Measurements from ENCODE around the gene BAG2.

Gene BAG2

DNA sequence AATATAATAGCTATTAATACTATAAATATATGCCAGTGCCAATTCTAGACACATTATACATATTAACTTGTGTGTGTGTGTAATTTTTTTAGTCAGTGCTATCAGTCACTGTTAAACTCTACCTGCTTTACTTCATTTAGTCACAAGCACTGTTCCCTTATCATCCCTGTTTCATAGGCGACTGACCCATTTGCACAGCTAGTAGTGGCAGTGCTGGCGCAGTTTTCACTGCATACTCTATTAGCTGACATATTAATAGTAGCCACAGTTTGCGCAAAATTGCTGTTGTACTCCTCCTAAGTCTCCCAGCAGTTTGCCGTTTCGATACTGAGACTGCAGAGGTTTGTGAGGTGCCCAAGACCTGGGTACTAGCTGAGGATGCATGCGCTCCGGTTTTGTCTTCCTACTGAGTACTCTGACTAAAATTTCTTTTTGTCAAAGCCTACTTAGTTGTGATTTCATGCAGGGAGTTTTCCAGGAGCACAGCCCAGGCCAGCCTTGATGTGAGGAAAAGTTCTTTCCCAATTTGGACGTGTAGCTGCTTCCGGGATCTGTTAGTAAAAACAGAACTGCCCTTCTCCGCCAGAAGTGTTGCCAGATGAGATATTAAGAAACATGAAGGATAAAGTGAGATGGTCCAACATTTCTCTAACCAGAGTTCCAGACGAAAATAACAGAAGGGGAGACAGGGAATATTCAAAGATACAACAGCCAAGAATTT, 5.6 kb downstream of the BAG2 start:
- no peak for DNase-seq

DNA sequence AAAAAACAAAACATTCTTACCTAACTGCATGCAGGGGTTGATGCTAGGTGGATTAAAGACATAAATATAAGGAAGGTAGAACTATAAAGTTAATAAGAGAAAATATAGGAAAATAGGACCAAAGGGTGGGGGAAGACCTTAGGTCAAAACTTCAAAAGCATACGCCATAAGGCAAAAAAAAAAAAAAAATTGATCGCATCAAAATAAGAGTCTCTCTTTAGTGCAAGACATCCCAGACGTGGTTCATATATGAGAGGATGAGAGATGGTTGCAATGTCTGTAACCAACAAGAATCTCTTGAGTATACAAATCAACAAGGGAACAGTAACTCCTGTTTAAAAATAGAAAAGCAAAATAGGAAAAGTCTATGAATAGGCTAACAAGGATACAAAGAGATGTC, 8.5 kb downstream of the BAG2 start:
- DNase-seq: no peak

DNA sequence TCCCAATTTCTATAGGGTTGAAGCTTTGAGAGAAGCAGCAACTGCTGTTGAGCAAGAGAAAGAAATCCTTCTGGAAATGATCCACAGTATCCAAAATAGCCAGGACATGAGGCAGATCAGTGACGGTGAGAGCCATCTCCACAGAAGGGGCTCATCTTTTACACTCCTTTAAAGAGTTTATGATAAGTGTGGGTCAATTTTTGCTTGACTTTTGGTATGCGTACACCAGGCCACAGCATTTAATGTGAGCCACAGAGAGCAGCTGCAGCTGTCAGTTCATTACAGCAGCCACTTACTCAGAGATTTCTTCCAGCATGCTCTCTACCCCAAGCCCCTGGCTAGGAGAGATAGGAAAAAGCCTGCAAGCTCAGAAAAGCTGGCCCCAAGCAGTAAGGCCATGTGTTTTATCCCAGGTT, 9.9 kb downstream of the BAG2 start:
- DNase-seq: no peak

DNA sequence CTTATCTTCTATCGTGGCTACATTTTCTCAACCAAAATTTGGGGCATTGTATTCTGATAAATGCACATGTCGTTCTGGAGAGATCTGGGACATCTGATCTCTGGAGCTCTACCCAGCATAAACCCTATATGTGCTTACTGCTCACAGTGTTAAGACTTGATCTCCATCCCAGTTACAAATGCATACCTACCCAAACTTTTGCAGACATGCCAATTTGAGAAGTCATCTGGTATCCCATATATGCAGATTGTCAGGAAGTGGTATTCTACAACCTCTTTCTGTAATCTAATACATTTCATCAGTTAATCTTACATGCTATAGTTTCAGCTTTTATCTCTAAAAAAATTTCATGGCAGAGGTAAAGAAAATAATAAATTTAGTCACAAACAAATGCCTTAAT, 11.2 kb downstream of the BAG2 start:
- no peak for DNase-seq

DNA sequence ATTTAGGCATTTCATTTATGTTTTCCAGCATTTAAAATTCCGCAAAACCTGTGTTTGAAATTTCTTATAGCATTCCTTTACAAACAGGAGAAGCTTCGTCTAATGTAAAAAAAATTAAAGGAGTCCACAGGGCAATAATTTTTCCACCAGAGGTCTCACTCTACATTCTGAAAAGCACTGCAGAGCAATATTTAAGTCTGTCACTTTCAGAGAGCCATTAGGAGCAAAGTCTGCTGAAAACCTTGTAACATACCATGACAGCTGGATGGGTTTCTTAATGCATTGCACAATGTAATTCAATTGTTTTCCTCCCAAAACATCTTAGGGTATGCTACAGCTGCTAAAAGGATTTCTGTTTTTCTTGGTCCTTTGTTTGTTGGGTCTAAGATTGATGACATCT, 18.0 kb downstream of the BAG2 start:
- no peak for DNase-seq

DNA sequence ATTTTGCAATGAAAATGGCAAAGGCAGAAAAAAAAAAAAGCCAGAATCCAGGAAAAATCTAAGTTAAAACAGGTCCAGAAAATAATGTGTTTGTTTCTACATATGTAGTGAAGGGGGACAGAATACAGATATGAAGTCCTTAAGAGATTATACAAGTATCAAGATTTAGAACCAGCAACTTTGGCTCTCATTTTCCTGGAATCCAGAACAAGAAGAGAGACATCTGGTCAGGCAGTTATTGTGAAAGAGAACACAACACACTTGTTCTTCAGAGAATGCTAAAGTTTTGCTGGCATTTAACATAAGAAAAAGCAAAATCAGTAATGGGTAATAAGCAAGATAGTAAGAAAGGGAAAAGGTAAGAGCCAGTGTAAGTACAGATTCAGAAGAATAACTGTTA, 21.1 kb downstream of the BAG2 start:
- no peak for DNase-seq

DNA sequence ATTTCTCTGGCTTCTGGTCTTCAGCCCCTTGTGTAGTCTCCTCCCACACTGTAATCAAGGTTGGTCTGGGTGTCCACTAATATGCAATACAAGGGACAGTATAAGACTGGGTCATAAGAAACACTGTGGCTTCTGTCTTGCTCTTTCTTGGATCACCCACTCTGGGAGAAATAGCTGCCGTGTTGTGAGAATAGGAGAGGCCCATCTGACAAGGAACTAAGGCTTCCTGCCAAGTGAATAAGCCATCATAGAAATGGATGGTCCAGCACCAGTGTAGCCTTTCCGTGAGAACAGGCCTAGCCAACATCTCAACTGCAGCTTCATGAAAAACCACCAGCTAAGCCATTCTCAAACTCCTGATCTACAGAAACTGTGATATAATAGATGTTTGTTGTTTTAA, 23.3 kb downstream of the BAG2 start:
- no peak for DNase-seq

DNA sequence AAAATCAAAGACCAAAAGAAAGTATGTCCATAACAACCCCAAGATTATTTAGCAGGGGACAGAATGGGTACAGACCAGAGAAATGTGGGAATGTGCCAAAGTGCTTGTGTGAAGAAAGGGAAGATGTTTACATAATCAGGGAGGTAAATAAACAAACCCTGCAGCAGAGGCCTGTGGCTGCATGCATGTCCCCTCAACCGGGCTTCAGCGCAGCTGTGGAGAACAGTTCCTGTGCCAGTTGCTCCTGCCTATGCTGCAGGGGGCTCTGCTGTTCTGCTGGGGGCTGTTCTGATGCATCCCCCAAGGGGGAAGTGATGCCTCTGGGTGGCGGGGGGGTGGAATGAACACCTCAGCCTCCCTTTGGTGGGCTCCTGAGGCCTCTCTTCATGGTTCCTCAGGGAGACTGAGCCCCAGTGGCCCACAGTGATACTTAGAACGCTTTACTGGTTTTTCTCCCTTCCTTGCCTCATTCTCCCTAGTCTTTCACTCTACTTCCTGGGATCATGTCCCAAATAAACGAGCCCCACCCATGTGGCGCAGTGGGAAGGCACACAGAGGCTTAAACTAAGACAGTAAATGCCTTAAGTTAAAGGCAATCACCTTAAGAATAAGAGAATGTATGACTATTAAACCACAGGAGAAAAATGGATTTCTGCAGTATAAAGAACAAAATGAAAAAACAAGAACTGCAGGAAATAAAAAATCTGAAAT, 27.0 kb downstream of the BAG2 start:
- no peak for DNase-seq

DNA sequence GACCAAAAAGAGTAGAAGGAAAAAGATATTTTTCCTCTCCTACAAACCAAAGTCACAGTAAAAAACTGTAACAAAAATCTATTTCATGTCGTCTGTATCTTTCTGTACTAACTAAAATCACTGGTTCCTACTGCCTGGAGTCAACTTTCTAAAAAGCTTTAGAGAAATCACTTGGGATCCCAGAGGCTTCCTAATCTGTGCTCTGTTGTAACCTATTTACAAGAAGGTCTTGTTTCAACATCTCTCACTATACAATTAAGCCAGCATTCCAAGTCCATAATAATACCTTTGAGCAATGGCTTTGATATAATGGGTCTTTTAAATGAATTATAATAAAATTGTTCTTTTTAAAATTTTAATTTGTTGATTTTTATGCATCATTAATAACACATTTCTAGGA, 29.6 kb downstream of the BAG2 start:
- no peak for DNase-seq

DNA sequence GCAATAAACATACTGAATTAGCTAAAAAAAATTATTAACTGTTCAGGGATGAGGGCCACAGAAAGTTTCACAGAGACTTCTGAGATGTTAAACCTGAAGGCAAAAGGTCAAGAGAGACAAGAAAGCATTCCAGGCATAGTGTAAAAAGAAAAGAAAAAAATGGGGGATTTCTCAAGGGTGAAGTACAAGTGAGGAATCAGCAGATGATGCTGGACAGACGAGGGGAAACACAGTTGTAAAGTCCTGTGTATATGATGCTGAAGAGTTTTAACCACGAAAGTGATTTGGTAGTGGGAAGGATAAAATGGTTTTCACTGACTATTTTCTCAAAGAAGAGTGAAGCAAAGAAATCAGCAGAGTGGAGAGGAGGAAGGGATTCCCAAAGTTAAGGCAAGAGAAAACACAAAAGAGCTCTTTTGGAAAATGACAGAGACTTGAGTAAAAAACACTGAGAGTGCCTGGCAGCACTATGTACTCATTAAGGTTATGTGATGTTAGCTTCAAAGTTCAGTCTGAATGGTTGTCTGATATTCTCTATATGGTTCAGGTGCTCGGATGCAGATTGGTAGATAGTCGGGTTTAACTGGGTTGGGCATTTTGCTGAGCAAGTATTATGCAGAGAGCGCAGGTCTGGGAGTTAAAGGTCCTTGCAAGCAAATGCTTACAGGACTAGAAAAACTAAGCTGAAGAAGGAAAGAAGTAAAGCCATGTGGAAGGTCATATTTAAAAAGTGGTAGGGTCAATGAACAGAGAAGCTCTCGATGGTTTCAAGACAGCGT, 33.6 kb downstream of the BAG2 start:
- no peak for DNase-seq

DNA sequence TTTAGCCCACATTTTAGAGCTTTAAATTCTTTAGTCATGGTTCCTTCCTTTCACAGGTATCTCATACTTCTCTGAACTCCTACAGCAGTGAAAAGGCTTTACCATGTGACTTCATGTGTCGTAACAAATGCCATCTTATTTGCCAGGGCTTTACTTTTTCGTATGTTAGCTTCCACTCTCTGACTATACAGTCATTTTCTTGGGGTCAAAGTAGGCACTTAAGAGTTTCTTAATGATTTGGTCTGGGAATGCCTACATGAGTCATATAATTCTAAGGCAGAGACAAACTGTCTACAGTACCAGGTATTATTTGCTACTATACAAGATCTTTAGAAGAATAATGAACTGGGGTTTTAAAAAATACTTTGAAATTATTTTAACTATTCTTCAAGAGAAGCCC, 35.0 kb downstream of the BAG2 start:
- no peak for DNase-seq

DNA sequence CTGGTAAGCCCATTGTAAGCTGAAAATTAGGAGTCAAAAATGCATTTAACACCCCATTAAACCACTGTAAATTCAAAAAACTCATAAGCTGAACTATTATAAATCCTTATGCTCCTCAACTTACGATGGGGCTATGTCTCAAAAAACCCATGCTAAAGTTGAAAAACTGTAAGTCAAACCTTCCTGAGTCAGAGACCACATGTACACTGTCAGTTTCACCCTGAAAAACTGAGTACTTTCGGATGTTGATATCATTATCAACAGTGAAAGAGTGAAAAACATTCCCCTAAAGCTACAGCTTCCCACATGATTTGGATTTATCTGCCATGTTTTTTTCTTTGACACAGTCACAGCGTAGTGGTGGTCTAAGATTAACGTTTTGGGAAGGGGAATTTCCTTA, 35.7 kb downstream of the BAG2 start:
- no peak for DNase-seq

DNA sequence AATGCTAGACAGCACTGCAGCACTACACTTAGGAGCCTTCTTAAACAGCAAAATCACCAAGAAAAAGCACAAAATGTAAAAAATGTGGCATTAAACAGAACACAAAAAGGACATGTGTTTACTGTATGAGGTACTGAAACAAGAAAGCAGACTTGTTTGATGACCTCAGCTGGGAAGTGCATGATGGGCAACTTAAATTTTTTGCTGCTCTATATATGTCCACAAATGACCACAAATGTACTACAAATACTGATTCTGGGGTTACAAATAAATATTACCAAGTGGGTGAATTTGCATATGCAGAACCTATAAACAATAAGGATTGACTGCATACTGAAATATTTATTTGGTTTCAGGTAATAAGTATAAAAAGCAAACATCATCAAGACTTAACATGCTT, 36.9 kb downstream of the BAG2 start:
- no peak for DNase-seq

DNA sequence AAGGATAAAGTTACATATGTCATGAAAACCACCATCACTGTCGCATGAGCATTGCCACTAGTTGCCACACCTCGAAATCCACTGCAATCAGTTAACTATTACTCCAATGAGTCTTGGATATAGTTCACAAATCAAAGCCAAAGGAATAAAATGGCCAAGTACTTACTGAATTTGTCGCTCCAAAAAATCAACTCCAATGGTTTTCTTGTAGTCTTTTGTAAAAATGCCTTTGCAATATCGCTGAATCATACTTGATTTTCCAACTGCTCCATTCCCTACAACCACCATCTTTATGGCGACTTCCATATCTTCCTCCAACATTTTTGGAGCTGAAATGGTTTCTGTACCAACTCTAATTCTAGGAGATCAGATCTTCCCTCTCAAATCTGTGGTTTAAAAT, 37.9 kb downstream of the BAG2 start:
- DNase-seq: no peak

DNA sequence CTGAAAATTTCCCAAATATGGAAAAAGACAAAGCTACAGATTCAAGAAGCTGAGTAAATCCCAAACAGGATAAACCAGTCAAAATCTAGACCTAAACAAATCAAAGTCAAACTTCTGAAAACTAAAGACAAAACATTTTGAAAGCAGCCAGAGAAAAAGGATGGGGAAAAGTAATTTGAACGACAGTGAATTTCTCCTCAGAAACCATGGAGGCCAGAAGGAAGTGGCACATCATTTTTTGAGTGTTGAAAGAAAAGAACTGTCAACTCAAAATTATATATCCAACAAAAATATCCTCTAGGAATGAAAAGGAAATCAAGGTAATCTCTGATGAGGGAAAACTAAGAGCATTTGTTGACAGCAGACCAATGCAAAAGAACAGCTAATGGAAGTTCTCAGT, 43.1 kb downstream of the BAG2 start:
- DNase-seq: no peak

DNA sequence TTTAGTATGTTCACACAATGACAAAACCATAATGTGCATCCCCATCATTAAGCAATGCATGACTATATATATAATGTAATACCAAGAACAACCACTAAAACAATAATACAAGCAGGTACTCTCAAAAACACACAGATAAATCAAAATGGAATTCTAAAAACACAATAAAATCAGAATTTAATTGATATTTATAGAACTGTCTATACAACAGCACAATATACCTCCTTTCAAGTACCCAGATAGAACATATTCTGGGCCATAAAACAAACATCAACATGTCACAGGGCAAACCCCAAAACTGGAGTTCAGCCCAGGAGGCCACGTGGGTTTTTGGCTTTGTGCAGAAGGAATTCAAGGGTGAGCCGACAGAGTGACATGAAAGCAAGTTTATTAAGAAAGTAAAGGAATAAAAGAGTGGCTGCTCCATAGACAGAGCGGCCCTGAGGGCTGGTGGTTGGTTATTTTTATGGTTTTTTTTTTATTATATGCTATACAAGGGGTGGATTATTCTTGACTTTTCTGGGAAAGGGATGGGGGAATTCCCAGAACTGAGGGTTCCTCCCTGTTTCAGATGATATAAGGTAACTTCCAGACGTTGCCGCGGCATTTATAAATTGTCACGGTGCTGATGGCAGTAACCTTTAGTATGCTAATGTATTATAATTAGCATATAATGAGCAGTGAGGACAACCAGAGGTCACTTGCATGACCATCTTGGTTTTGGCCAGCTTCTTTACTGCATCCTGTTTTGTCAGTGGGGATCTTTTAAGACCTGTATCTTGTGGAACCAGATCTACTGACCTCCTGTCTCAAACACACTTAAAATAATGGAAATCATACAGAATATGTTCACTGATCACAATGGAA, 44.3 kb downstream of the BAG2 start:
- no peak for DNase-seq

DNA sequence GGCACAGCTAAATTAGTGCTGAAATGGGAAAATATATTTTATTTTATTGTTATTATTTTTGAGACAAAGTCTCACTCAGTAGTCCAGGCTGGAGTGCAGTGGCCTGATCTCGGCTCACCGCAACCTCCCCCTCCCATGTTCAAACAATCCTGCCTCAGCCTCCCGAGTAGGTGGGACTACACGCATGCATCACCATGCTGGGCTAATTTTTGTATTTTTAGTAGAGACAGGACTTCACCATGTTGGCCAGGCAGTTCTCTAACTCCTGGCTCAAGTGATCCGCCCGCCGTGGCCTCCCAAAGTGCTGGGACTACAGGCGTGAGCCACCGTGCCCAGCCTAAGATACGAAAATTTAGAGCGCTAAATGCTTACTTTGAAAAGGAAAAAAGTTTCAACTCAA, 45.1 kb downstream of the BAG2 start:
- no peak for DNase-seq

DNA sequence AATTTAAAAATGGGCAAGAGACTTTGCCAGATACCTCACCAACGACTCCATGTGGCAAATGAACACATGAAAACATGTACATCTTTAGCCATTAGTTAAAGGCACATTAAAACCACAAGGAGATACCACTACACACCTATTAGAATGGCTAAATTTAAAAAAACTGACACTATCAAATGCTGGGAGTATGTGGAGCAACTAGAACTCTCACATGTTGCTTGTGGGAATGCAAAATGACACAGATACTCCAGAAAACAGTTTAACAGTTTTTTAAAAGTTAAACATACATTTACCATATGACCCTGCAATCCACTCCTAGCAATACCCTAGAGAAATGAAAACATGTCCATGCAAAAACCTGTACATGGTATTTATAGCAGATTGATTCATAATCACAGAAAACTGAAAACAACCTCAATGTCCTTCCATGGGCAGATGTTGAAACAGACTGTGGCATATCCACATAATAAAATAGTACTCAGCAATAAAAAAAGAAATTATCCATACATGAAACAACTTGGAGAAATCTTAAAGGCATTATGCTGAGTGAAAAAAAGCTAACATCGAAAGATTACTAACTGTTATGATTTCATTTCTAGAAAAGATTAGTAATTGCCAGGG, 48.1 kb downstream of the BAG2 start:
- no peak for DNase-seq

DNA sequence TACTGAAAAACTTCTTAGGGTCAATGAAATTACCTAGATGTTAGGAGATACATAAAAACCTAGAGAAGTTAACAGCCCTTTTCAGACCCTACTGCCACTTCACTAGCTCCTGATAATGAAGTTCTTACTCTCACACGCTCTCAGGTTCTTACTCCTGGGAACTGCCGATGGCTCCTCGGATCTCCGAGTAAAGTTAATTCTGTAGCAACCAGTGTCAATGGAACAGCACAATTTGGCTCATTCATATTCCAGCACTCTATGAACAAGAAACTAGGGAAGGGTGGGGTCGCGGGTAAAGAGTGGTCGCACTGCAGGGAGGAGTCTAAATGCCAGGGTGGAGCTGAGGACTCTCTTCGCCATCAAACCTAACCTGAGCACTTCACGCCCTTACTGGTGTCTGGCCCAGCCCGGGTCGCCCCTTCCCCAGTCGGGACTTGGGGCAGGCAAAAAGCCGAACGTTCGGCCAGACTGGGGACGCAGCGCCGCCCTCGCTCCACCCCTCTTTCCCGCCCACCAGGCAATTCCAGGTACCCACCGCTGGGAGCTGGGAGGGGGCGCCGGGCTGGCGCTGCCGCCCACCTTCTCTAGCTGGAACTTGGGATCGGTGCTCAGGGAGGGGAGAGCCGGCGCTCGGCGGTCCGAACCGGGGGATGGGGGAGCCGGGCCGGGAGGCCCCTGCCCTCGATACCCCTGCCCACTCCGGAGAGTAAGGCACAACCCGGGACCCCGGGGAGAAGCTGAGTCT, 49.2 kb downstream of the BAG2 start:
- DNase-seq: no peak

DNA sequence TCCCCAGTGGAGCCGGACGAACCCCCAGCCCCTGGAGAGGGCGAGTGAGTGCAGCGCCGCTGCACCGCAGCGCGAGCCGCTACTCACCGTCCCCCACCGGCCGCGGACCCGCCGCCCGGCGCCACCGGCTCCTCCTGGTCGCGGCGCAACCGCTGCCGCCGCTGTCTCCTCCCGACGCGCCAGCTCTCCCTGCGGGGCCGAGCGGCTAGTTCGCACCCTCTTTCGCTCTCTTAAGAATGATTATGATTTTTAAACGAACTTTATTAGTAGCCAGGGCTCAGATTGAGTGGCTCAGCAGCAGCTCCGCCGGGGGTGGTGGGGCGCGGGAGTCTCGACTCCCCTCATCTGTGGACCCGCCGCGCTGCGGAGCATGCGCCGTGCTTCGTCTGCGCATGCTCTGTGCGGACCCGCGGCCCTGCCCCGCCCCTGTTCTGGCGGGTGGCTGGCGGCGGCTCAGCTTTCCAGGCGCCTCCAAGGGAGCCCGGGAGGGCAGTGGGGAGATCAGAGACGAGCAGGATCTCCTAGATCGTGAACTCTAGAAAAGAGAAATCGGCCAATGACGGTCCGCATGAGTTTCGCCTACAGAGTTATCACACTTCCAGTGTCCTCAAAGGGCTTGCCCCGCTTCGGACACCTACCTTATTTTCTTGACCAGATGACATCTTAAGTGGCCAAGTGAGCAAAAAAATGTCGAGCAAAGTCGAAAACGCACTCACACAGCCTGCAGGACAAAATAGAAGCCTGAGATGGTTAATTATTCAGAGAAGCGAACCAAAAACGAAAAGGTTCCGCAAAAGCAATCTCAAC, 50.0 kb downstream of the BAG2 start, which contains the start of gene RAB23:
TSS of gene RAB23 (minus strand) at position 372 of the 807 bp plus-strand sequence. CDS start 11,927 bp downstream, outside the sequence.
- DNase-seq: peak; percentile 23

DNA sequence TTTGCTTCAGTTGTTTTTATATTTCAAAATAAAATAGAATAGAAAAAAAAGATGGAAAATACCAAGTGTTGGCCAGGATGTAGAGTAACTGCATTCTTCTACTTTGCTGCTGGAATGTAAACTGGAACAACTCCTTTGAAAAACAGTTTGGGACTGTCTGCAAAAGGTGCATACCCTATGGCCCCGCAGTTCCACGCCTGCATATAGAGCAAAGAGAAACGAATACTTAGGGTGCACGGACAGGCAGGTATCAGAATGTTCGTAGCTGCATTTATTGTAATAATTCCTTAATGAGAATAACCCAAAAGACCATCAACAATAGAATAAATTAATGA, 50.6 kb downstream of the BAG2 start:
- DNase-seq: no peak

All from NCI-H2081 treated with DMSO at 0.1 percent for 48 hours (cell line).